A172 (cell line): ENCODE results near the gene PTGIR. TPM values are rescaled to one million over a fixed set of nuclear protein-coding genes. Genes with fewer than 3 reads are reported as not detected.

Experiments
- DNase-seq: peaks from one replicate; pipeline ENCODE4 v3.0.0-alpha.2; 2015; ENCODE audit warnings: low spot score
- total RNA-seq: library from RNA; depleted of rRNA; stranded (reverse); fragments of >200 nt; shearing (Covaris generic); gene quantifications from 2 replicates; pipeline ENCODE4 v1.2.3, GENCODE V29; 2014

Gene PTGIR
- total RNA-seq, 1 experiment from 2014 or later: 1.6 TPM

DNA sequence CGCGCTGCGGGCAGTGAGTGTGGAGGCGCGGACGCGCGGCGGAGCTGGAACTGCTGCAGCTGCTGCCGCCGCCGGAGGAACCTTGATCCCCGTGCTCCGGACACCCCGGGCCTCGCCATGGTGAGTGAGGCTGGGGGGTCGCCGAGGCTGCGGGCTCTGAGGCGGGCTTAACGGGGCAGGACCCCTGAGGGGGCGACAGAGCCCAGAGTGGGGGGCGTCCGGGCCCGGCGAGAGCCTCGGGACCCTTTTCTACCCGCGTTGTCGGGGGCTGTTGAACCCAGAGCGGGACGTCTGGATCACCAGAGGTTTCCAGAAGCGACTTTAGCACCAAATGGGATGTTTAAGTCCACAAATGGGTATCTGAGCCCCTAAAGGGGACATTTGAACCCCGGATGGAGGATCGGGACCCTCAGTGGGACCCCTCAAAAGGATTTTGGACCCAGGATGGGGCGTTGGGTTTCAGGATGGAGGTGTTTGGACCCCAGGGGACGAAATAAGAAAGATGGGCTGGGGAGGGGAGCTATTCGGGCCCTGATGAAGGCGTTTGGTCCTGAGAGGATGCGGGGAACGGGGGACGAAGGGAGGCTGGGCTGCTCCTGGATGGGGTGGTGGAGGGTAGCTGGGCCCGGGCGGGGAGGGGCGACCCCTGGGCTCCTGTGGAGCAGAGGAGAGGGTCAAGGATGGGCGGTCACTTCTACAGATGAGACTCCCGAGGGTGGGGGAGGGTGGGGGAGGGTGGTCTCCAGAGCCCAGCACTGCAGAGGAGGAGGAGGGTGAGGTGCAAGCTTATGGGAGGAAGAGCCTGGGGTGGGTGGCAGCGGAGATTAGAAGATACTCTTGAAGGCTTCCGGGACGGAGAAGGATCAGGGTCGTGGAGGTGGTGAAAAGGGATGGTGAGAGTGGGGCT is 23.3 kb downstream of the PTGIR start, which contains the start of gene CALM3:
CALM3 (plus strand) TSS at position 13 of the 907 bp plus-strand sequence; CDS start at position 118, 105 bp downstream.
- DNase-seq: no peak

DNA sequence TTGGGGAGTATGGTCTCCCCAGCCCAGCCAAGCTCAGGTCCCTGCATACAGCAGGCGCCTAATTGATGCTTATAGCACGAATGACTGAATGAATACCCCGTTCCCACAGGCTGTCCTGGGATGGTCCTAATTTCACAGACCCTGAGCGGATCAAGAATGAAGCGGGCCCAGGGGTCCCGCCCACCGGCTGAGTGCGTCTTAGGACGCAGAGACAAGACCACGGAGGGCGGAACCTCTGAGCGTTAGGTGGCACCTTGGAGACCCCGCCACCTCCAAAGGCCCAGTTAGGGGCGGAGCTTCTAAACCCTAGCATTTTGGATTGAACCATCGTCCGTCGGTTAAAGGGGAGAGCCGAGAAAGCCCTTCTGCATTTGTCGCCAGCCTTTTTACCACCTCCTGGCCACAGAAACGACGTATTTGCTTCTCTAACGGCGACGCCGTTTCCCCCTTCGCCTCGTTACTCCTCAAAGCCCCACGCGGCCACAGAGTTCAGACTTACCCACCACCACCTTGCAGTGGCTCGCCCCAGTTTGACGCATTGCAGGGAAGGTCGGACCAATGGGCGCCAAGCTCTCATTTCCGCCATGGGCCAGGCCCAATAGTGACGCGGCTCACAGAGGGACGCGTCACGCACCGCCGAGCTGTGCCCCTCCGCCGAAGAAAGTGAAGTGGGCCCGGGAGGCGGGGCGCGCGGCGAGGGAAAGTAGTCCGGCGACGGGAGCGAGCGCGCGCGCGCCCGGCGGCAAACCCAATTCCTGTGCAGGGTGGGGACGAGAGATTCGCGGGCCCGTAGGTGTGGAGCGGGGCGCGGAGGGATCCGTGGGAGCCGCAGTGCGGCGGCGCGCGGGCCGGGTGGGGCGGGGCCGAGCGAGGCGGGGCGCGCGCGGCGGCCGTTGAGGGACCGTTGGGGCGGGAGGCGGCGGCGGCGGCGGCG is 24.2 kb downstream of the PTGIR start:
- peak; percentile 78 for DNase-seq

DNA sequence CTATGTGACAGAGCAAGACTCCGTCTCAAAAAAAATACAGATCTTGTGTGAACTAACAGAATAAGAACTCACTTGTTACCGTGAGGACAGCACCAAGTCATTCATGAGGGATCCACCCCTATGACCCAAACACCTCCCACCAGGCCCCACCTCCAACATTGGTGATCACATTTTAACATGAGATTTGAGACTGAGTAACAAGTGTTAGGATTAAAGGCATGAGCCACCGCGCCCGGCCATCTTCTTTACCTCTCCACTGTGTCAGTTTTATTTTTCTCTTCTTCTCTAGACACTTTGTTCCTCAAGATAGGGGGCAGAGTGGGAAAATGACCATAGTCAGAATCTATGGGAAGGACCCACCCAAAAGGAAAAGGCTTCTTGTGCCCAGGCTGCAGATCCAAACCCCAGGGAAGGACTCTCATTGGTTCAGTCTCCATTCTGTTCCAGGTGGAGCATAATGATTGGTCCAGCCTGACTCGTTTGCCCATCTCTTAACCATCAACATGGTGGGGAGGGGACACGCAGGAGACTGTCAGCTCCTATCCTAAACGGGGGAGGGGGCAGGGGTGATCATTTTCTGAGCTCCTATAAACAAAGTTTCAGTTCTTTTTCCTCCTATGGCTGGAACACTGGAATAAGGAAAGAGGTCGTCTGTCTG is 25.0 kb downstream of the PTGIR start:
- no peak for DNase-seq

DNA sequence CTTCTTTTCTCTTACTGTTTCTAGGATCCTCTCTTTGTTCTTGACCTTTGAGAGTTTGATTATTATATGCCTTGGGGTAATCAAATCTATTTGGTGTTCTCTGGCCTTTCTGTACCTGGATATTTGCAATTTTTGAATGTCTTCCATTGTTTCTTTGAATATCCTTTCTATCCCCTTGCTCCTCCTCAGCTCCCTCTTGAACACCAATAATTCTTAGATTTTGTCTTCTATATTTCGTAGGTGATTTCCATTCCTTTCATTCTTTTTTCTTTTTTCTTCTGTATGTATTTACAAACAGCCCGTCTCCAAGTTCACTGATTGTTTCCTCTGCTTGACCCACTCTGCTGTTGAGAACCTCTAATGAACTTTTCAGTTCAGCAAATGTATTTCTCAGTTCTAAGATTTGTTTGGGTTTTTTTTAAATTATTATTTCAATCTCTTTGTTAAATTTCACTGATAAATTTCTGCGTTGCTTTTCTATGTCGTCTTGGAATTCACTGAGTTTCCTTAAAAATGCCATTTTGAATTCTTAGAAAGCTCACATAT is 26.4 kb downstream of the PTGIR start:
- DNase-seq: no peak

DNA sequence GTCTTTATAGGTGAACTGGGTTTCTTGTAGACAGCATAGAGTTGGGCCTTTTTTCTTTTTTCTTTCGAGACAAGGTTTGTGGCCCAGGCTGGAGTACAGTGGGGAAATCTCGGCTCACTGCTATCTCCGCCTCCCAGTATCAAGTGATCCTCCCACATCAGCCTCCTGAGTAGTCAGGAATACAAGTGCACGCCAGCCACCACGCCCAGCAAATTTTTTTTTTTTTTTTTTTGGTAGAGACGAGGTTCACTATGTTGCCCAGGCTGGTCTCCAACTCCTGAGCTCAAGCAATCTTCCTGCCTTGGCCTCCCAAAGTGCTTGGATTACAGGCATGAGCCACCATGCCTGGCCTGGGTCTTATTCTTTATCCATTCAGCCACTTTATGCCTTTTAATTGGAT is 28.9 kb downstream of the PTGIR start:
- DNase-seq: no peak

DNA sequence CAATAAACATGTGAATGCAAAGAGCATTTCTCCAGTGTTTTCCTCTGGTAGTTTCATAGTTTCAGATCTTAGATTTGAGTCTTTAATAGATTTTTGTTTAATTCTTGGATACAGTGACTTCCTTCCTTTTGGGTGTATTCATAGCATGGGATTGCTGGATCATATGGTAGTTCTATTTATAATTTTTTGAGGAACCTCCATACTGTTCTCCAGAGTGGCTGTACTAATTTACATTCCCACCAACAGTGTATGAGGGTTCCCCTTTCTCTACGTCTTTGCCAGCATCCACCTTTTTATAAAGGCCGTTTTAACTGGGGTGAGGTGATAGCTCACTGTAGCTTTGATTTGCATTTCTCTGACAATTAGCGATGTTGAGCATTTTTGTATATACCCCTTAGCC is 33.0 kb downstream of the PTGIR start:
- DNase-seq: no peak

DNA sequence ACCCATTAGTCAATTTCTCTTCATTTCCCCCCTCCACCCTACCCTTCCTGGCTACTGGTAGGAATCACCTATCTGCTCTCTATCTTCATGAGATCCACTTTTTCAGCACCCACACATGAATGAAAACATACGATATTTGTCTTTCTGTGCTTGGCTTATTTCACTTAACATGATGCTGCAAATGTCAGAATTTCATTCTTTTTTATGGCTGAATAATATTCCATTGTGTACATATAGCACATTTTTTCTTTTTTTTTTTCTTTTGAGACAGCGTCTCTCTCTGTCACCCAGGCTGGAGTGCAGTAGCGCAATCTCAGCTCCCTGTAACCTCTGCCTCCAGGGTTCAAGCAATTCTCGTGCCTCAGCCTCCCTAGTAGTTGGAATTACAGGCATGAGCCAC is 33.6 kb downstream of the PTGIR start:
- no peak for DNase-seq

DNA sequence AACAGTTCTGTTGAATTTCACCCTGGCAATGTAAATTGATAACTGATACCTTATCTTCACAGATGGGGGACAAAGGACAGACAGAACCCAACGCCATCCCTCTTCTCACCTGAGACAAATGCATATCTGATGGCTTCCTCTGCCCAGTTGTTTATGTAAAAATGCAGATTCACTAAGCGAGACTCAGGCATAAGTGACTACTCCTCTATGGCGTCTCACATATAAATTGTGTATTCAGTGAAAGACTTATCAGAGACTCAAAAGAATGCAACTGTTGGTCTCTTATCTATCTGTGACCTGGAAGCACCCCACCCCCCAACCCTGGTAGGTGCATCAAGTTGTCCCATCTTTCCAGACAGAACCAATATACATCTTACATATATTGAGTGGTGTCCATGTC is 37.0 kb downstream of the PTGIR start:
- DNase-seq: no peak

DNA sequence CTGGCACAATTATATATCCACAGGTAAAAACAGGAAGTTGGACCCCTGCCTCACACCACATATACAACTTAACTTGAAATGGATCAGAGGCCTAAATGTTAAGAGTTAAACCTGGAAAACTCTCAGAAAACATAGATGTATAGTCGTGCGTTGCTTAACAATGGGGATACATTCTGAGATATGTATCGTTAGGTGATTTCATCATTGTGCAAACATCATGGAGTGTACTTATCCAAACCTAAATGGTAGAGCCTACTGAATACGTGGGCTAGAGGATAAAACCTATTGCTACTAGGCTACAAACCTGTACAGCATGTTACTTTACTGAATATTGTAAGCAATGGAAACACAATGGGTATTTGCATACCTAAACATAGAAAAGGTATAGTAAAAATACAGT is 38.6 kb downstream of the PTGIR start:
- DNase-seq: no peak

DNA sequence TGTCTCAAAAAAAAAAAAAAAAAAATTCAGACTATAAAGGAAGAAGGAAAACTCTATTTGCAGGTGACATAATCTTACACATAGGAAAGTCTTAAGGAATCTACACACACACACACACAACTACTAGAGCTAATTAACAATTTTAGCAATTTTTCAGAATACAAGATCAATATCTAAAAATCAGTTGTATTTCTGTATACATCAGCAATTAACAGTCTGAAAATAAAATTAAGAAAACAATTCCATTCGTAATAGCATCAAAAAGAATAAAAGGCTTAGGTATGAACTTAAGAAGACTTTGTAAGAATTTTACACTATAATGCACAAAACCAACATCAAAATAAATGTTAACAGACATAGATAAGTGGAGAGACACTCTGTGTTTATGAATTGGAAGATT is 39.4 kb downstream of the PTGIR start:
- DNase-seq: no peak

DNA sequence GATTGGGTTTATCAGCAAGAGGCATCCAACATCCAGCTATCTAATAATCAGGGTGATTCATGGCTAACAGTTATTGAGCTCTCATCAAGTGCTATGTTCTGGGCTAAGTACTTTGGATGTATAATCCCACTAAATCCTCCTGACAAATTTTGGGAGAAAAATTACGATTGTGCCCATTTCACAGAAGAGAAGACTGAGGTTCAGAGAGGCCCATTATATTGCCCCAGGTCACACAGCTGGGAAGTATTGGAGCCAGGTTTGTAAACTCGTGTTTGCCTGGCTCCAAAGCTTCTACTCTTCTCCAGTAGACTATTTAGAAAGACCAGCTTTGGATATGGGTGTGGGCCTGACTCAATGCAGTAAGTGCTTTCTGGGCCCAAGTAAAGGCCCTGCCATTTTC is 44.6 kb downstream of the PTGIR start:
- DNase-seq: no peak

DNA sequence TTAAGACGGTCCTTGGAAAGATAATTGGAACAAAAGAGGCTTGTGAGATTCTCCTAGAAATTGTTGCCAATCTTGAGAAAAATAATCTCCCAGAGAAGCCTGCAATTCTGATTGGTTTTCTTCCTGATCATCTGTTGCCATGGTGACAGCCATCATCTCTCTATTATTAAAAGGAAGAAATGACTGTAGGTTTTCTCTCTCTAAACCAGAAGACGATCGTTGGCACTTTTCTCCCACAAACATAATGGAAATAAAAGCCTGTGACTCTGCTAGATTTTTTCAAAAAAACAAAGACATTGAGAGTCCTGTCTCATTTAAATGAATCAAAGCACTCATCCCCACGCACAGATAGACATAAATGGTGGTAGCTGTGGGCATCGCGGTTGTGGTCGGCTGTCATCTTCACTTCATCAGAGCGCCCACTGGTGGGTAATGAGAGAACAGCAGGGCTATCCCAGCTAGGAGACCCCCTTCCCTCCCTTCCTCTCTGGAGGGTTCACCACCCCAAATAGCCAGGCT is 45.5 kb downstream of the PTGIR start:
- peak; percentile 4 for DNase-seq

DNA sequence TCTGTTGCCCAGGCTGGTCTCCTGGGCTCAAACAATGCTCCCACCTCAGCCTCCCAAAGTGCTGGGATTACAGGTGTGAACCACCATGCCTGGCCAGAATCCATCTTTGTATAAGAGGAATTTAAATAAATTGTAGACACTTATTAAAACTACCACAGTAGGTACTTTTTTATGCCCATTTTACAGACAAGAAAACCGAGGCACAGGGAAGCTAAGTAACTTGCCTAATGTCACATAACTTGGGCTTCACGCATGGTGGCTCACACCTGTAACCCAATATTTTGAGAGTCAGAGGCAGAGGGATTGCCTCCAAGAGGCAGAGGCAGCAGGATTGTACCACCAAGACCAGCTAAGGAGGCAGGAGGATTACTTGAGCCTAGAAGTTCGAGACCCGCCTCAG is 46.4 kb downstream of the PTGIR start:
- DNase-seq: no peak

DNA sequence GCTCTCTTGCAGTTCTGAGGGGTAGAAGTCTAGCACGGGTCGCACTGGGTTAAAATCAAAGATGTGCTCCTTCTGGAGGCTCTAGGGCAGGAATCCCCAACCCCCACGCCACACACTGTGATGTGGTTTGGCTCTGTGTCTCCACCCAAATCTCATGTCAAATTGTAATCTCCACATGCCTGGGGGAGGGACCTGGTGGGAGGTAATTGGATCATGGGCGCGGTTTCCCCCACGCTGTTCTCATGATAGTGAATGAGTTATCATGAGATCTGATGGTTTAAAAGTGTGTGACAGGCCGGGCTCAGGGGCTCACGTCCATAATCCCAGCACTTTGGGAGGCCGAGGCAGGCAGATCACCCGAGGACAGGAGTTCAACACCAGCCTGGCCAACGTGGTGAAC is 50.4 kb downstream of the PTGIR start:
- no peak for DNase-seq

DNA sequence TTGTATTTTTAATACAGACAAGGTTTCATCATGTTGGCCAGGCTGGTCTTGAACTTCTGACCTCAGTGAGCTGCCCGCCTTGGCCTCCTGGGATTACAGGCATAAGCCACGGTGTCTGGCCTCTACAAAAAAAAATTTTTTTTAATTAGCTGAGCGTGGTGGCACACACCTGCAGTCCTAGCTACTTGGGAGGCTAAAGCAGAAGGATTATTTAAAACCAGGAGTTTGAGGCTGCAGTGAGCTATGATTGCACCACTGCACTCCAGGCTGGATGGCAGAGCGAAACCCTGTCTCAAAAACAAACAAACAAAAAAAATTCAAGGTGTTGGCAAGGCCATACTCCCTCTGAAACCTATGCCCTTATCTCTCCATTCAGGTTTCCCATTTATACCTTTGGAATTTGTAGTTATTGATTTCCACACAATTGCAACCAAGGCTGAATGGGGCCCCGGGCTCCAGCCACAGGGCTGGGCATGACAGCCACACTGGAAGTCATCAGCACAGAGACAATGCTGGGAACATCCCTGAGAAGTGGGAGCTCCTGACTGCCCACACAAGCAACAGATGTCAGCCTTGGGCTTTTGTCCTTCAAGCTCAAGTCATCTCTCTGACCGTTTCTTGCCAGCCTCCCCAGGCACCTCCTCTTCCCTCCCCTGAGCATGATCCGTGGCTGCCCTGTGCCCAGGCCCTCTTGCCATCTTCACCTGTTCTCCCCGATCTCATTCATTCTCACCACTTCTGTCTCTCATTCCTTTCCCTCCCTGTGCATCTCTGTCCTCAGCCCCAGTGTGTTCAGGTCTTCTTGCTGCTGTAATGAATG is 51.0 kb downstream of the PTGIR start:
- no peak for DNase-seq

DNA sequence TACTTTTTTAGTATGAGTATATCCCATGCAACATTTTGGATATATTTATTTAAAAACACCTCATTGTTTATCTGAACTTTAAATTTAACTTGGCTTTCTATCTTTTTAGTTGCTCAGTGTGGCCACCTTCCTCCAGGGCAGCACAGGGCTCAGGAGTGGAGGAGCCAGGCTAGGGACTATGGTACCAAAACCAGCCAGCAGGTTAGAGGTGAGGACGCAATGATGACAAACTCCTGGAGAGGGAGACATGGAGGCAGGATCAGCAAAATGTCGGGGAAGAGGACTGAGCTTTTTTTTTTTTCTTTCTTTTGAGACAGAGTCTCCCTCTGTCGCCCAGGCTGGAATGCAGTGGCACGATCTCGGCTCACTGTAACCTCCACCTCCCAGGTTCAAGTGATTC is 53.4 kb downstream of the PTGIR start:
- peak; percentile 2 for DNase-seq
